Forelimb muscle (tissue), 1 donor: Measurements from ENCODE around the gene MYORG. TPM values are rescaled to one million over a fixed set of nuclear protein-coding genes. Genes with fewer than 3 reads are reported as not detected.
A peak's percentile ranks its signal among the peaks of the same experiment; 100 is the strongest.
"Not testable (repeated sequence)": the region's sequence is repeated elsewhere in the genome, so short reads cannot be mapped to it uniquely, and the experiment has no call there.

Experiments
- DNase-seq: peaks from one replicate; pipeline ENCODE4 v3.0.0-alpha.2; 2013; ENCODE audit warnings: low read depth
- polyA plus RNA-seq: library from polyadenylated mRNA; unstranded; fragments of 120-200 nt; gene quantifications from one replicate; pipeline ENCODE4 v1.2.1, GENCODE V29; 2013; ENCODE audit not compliant: insufficient read length

The MYORG gene
- polyA plus RNA-seq, 1 donor: 16.3 TPM

DNA sequence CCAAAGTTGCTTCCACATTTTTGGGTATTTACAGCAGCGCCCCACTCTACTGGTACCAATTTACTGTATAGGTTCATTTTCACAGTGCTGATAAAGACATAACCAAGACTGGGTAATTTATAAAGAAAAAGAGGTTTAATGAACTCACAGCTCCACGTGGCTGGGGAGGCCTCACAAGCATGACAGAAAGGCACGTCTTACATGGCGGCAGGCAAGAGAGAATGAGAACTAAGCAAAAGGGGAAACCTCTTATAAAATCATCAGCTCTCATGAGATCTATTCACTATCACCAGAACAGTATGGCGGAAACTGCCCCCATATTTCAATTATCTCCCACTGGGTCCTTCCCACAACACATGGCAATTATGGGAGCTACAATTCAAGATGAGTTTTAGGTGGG is 7.9 kb downstream of the MYORG start:
- not testable (repeated sequence) for DNase-seq

DNA sequence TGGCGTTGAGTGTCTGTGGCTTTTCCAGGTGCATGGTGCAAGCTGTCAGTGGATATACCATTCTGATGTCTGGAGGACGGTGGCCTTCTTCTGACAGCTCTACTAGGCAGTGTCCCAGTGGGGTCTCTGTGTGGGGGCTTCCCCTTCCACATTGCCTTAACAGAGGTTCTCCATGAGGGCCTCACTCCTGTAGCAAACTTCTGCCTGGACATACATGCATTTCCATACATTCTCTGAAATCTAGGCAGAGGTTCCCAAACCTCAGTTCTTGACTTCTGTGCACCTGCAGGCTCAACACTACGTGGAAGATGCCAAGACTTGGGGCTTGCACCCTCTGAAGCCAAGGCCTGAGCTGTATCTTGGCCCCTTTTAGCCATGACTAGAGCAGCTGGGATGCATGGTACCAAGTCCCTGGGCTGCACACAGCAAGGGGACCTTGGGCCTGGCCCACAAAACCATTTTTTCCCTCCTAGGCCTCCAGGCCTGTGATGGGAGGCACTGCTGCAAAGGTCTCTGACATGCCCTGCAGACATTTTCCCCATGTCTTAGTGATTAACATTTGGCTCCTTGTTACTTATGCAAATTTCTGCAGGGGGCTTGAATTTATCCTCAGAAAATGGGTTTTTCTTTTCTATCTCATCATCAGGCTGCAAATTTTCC is 8.8 kb downstream of the MYORG start:
- DNase-seq: not testable (repeated sequence)

DNA sequence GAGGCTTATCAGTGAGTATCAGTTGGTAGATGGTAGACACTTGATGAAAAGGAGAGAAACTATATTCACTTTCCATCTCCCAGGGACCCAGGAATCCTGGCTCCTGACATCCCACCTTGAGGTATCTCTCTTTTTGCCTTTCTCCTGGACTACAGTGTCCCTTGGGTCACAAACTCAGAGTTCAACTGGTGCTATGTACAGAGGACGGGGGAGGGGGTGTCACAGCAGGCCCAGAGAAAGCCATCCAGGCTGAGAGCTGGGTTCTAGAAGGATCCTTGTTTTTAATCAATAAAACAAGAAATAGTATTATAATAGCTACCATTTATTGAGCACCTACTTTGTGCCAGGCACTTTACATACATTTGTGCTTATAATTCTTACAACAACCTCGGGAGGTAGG is 10.3 kb downstream of the MYORG start:
- no peak for DNase-seq

DNA sequence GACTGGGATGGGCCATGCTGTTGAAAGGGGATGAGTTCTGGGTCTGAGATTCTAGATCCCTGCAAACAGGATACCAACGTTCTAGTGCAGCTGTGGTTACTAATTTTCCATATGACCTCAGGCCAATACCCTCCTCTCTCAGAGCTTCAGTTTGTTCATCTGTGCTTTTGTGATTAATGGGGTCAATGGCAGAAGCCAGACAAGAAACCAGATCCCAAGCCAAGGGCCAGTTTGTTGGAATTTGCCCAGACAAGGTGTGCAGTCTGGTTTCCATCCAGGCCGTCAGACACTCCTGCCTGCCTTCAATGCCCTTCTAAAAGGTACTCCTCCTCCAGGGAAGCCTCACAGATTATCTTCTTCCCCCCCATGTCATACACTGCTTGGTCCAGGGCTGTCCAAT is 11.4 kb downstream of the MYORG start:
- DNase-seq: no peak

DNA sequence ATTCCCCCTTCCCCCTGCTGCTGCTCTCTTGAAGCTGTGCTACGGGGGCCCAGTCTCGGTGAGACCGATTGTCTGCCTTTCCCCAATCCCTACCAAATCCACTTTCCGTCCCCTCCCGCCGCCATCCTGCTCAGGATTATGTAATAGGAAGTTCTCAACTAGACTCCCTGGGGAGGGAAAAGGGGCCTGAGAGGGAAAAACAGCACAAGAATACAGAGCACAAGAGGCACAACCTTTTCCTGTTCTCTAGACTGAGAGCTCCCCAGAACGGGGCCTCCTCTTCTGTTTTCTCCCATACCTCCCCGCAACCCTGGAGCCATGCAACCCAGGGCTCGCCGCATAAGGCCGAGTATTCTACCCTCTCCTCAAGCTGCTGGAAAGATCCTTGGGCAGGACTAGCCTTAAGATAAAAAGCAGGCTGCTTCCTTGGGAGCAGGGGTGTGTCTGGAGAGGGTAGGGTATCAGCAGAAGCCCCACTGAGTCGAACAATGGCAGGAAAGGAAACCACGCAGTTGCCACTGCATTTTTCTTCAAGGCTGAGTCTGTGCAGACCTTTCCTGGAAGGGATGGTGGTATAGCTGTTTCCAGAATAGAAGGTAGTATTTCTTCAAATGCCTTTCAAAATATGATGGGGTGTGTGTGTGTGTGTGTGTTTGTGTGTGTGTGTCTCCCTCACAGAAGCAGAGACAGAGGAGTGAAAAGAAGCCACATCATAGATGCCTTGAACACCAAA is 12.9 kb downstream of the MYORG start:
- DNase-seq: no peak

DNA sequence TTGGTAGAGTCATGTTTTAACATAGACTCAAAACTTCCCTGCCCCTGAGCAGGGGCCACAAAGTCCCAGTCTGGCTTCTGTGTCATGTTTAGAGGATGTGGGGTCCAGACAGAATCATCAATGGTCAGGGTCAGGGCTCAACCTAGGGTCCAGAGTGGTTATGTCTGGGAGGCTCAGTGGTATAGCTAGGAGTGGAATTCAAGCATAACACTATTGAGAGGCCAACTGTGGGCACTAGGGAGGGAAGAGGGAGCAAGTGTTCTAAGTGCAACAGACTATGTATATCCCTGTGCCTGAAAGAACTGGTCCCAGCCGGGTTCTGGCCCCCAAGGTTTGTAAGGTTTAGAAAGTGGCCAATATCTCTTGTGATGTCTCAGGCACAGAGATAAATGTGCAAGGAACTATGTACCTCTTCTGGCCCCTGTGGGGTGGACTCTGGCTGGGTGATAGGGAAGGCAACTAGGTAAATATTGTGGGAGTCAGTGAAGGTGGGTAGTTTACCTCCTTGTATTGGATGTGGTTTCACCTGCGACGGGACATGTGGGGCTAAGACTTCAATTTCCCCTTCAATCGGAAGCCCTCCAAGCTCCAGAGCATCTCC is 14.0 kb downstream of the MYORG start:
- DNase-seq: no peak

DNA sequence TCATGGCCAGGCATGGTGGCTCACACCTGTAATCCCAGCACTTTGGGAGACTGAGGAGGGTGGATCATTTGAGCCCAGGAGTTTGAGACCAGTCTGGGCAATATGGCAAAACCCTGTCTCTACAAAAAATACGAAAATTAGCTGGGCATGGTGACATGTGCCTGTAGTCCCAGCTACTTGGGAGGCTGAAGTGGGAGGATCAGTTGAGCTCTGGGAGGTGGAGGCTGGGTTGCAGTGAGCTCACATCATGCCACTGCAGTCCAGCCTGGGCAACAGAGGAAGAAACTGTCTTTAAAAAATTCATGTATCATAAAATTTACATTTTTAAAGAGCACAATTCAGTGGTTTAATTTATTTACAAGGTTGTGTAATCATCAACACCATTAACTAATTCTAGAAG is 23.7 kb downstream of the MYORG start:
- not testable (repeated sequence) for DNase-seq

DNA sequence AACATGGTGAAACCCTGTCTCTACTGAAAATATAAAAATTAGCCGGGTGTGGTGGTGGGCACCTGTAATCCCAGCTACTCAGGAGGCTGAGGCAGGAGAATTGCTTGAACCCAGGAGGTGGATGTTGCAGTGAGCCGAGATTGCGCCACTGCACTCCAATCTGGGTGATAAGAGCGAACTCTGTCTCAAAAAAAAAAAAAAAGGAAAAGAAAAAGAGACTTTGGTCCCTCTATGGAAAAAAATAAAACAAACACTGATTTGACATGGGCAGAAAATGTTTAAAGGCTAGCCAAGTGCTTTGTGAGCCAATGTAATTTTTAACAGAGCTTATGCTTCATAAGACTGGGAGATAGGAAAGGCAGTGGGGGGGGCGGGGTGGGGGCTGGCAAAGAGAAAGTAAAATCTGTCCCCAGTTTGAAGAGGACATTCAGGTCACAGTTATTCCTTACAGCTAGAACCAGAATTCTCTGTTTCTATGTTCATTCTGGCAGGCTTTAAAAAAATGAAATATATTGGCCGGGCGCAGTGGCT is 24.5 kb downstream of the MYORG start:
- not testable (repeated sequence) for DNase-seq

DNA sequence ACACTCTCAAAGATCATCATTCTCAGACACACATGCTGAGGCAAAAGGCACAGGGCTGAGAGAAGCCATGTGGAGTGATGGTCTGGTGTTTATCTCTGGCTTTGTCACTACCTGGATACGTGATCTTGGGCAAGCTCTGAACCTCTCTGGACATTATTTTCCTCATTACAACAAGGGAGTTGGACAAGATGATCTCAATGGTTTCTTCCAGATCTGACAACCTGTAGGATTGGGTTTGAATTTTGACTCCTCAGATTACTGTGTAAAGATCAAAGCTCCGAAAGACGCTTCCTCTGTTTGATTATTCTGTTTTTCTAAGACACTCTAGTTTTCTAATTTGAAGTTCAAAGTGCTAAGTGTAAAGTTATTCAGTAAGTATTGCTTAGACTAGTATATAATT is 27.4 kb downstream of the MYORG start:
- no peak for DNase-seq

DNA sequence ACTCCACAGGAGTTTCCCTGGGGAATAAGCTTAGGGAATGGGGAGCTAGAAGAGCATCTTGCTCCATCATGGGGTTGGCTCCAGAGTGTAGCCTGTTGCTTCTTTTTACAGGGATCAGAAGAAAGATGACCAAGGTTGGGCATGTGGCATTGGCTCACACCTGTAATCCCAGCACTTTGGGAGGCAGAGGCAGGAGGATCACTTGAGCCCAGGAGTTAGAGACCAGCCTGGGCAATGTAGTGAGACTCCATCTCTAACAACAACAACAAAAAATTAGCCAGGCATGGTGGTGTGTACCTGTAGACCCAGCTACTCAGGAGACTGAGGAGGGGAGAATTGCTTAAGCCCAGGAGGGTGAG is 28.9 kb downstream of the MYORG start:
- DNase-seq: no peak

DNA sequence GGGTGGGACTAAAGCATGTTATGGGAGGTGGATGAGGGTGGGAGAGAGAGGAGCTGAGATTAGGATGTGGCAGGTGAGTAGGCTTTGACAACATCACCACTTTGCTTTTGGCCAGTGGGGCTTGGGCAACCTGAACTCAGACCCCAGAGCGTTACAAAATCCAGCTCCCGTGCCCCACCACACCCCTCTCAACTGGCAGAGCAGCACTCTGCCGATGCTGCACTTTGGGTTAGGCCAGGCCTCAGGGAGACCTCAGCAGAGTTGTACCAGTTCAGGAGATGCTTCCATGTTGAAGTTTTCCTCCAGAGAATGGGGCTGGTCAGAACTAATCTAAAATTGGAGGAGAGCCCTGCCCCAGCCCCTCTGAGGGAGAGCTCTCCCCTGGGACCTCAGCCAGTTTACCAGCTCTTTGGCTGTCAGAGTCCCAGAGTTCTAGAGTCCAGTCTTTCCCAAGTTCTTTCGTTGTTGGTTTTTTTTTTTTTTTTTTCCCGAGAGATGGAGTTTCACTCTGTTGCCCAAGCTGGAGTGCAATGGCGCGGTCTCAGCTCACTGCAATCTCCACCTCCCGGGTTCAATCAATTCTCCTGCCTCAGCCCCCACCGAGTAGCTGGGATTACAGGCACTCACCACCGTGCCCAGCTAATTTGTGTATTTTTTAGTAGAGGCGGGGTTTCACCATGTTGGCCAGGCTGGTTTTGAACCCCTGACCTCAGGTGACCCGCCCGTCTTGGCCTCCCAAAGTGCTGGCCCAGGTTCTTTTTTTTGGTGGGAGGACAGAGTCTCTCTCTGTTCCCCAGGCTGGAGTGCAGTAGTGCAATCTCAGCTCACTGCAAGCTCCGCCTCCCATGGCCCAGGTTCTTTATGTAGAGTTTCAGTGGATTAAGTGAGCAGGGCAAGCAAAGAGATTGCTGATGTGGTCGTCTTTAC is 29.6 kb downstream of the MYORG start:
- DNase-seq: no peak

DNA sequence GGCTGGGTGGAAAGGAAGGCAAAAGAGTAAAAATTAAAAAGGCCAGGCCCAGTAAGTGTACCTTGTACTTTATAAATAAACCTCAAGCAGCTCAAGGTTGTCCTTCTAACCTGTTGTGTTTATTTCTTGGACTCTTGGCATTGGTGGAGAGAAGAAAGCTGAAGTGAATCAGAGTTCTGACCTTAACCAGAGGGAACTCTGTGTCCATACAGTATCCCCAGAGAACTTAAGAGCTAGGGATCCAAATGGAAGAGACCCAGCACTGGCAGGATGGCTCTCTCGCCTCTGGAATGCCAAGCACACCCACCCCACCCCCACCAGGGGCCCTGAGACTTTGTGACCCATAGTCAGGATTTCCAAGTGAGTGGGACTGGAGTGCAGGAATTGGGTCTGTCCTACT is 33.1 kb downstream of the MYORG start:
- no peak for DNase-seq

DNA sequence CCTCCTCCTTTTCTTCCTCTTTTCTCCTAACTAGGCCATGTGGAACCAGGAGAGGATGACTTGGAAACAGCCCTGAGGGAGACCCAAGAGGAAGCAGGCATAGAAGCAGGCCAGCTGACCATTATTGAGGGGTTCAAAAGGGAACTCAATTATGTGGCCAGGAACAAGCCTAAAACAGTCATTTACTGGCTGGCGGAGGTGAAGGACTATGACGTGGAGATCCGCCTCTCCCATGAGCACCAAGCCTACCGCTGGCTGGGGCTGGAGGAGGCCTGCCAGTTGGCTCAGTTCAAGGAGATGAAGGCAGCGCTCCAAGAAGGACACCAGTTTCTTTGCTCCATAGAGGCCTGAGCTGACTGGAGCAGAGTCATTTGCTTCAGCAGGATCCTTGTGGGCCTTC is 33.6 kb downstream of the MYORG start:
- peak; percentile 72 for DNase-seq

DNA sequence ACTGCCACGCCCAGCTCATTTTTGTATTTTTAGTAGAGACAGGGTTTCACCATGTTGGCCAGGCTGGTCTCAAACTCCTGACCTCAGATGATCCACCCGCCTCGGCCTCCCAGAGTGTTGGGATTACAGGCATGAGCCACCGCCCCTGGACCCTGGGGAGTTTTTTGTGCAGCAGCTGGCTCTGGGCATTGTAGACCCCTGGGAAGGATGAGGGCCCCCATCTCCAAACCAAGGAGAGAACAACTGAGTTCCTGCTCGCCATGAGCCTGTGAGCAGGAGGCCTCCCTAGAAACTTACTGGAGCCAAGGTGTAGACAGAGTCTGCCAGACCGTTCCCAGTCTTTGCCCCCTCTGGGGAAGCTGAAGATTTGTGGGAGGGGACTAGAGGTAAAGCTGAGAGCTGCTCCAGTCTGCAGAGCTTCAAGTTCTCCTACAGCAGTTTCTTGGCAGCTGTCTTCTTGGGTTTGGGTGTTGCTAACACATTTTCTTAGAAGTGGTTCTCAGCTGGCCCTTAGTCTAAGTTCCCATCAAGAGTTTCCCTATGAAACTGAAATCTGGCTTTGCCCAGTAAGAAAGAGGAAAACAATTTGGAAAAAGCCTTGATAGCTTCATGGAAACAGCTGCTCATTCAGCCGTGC is 34.9 kb downstream of the MYORG start:
- no peak for DNase-seq

DNA sequence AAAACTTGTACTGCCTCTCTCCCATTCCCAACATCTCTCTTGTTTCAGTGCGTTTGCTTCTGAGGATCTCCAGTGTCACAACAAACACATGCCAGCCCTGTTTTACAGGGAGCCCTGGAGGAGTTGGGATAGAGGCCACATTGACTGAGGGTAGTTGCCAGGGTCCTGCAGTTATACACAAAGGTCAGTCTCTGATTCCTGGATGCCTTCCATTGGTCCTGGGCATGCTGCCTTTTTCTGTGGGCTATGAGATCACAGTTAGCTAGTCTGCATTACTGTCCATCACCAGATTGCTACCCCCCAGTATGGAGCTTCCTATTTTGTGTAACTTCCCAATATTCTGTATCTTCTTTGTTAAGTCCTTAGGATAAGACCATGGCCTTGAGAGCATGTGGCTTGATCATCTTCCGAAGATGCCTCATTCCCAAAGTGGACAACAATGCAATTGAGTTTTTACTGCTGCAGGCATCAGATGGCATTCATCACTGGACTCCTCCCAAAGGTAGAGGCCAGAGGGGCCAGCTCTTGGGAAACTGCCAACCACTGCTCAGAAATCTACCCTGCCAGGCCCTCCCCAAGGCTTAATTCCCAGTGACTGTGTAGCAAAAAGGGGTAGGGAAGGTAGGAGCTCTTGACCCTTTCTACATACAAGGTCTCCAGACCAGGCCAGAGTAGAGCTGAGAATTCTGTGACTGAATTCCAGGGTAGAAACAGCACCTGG is 37.9 kb downstream of the MYORG start:
- DNase-seq: no peak

DNA sequence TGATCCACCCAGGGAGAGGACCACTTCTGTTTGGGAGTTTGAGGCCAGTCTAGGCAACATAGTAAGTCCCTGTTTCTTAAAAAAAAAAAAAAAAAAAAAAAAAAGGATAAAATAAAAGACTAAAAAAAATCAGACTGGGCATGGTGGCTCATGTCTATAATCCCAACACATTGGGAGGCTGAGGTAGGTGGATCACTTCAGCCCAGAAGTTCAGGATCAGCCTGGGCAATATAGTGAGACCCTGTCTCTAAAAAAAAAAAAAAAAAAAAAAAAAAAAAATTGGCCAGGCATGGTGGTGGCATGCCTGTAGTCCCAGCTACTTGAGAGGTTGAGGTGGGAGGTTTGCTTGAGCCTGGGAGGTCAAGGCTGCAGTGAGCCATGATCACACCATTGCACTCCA is 38.6 kb downstream of the MYORG start:
- DNase-seq: not testable (repeated sequence)

DNA sequence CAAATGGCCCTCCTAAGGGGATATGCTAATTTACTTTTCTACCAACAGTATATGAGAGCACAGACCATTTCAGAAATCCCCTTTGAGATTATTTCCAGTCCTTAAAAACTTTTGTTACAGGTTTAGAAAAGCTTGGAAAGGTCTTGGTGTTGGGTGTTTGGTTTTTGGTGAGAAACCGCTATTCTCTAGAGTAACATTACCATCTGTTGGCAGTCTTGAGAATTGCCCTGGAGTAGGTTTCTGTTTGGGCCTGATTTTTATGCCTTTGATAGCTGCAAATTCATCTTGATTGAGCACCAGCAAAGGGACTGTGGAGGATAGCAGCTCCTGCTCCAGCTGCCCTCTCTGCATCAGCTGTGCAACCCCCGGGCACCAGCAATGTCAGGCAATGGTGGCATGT is 39.3 kb downstream of the MYORG start:
- no peak for DNase-seq

DNA sequence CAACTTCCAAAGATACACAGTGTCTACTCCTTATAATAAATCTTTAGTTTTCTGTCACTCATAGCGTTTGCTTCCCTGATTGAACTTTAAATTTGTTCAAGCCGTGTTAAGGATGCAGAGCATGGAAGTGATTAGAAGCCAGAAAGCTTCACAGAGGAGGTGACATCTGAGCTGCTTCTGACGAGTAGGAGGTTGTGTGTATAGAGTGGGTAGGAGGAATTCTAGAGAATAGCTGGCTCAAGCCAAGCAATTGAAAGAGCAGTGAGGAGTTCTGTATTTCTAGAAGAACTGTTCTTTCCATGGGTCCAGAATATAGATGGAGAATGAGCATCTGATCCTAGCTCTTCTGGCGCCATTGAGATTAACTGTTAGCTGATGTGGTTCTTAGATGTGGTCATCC is 41.3 kb downstream of the MYORG start:
- no peak for DNase-seq

DNA sequence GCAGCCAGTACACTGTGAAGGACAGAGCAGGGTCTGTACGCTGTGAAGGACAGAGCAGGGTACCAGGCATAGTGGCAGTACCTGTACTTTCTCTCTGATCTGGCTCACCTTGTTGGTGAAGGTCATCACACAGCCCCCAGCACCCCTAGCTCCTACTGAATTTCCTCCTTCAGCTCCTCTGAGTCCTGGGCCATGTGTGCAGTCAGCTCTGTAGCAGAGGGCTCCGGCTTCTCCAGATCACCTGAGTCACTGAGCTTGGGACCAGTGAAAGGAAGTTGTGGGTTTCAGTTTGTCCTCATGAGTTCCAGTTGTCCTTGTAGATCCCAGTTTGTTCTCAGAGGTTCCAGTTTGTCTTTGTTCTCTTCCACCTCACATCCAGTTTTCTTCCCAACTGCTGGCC is 41.8 kb downstream of the MYORG start:
- DNase-seq: no peak

DNA sequence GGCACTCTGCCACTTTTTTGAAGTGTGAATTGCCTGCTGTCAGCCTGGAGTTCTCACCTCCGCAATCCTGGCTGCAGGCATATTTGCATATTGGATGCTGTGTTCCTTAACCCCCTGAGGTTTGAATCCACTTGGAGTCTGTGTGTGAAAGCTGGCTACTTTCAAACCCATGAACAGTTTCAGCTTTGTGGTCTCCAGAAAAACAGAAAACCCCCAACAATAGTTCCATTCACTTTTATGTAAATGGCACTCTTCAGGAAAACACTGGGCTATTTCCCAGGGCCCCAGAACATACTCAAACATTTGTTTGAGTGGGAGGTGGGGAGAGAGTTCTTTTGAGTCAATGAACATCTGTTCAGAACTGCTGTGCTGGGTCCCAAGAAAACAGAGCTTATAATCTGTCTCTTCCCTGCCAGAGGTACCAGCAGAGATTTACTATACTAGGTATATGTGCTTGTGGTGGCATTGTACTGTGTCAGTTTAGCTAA is 42.3 kb downstream of the MYORG start:
- no peak for DNase-seq

DNA sequence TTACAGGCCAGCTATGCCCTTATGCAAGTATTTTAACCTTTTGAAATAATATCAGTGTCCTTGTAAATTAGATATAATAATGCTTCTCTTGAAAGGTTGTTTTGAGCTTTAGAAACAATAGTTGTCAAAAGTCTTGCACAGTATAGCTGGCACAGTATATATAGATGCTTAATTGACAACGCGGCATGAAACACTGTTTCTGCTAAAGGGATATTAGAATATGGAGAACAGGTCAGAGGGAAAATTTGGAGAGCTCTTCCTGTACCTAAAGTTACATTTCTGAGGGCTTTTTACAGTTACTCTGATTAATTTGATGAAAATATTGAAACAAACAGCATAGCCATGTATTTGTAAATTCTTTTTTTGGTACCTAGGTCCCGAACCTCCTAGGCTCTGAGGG is 42.9 kb downstream of the MYORG start:
- DNase-seq: no peak
